IPS-NIHi11 (cell line): ENCODE data around the gene ACSF3.
"Not testable (repeated sequence)": the region's sequence is repeated elsewhere in the genome, so short reads cannot be mapped to it uniquely, and the experiment has no call there.

Experiments used
- DNase-seq: peaks from one replicate; pipeline ENCODE4 v3.0.0; 2012; ENCODE audit warnings: mixed read lengths, low spot score

ACSF3 gene

GRCh38 chr16:89073346-89074071, 20.1 kb upstream of the ACSF3 start:
- no peak for DNase-seq

GRCh38 chr16:89074072-89074674, 19.5 kb upstream of the ACSF3 start:
- DNase-seq, result not testable (repeated sequence)

GRCh38 chr16:89074803-89075688, 18.6 kb upstream of the ACSF3 start:
- DNase-seq, result no peak

GRCh38 chr16:89076159-89076558, 17.5 kb upstream of the ACSF3 start:
- no peak for DNase-seq

- DNase-seq, result no peak
Observed at GRCh38 chr16:89077076-89077475, 16.6 kb upstream of the ACSF3 start.

- no peak for DNase-seq
Observed at GRCh38 chr16:89078172-89078571, 15.5 kb upstream of the ACSF3 start.

- DNase-seq, result no peak
Observed at GRCh38 chr16:89079434-89079980, 14.1 kb upstream of the ACSF3 start.

- DNase-seq, result no peak
Observed at GRCh38 chr16:89080196-89080853, 13.3 kb upstream of the ACSF3 start.

- DNase-seq, result no peak
Observed at GRCh38 chr16:89081556-89081955, 12.1 kb upstream of the ACSF3 start.

- DNase-seq, result no peak
Observed at GRCh38 chr16:89084411-89084810, 9.2 kb upstream of the ACSF3 start.

- DNase-seq, result no peak
Observed at GRCh38 chr16:89084814-89085612, 8.6 kb upstream of the ACSF3 start.

GRCh38 chr16:89085755-89086154, 7.9 kb upstream of the ACSF3 start:
- no peak for DNase-seq

- DNase-seq, result no peak
Observed at GRCh38 chr16:89087922-89088497, 5.6 kb upstream of the ACSF3 start.

GRCh38 chr16:89089120-89089519, 4.5 kb upstream of the ACSF3 start:
- peak; percentile 72 for DNase-seq

- no peak for DNase-seq
Observed at GRCh38 chr16:89090182-89090630, 3.4 kb upstream of the ACSF3 start.

- no peak for DNase-seq
Observed at GRCh38 chr16:89090669-89091426, 2.8 kb upstream of the ACSF3 start.

GRCh38 chr16:89092013-89092412, 1.6 kb upstream of the ACSF3 start:
- no peak for DNase-seq

GRCh38 chr16:89093252-89093601, 425 bp upstream of the ACSF3 start:
- not testable (repeated sequence) for DNase-seq

GRCh38 chr16:89094252-89094879, 714 bp downstream of the ACSF3 start:
- DNase-seq, result no peak

- no peak for DNase-seq
Observed at GRCh38 chr16:89094880-89095258, 1.2 kb downstream of the ACSF3 start.
